ENCODE results near the gene MAIP1. TPM values are rescaled to one million over a fixed set of nuclear protein-coding genes. Genes with fewer than 3 reads are reported as not detected.

The MAIP1 gene
- polyA plus RNA-seq, 2 of the 4 experiments (the other 2 are of a cell fraction): 36.9 to 50.9 TPM

GRCh38 chr2:199926806-199927205 is 28.6 kb upstream of the MAIP1 start (continued):
- TF ChIP-seq MAZ (IDR thresholded peaks at IDR 0.05; ENCODE audit: borderline replicate concordance, low read depth, low read length) (no peak), USF2 (IDR thresholded peaks at IDR 0.05) (no peak), CBX2 (IDR thresholded peaks at IDR 0.05; ENCODE audit: borderline replicate concordance, low read depth) (no peak)

GRCh38 chr2:199928226-199928625 is 27.2 kb upstream of the MAIP1 start:
- Histone ChIP-seq H3K9me3 (no peaks in the 10 kb centered on the region), H3K27ac (no peak overlapping the region), H3K4me1 (peaks cover 11% of the 10 kb centered on the region; the same call in 2 of the 3 replicates), H3K4me2 (no peak overlapping the region), H3K4me3 (no peak overlapping the region)
- WGBS (ENCODE audit: missing lambda C conversion rate): 80% methylated on average over 2 of the region's 2 CpGs
- no peak for TF ChIP-seq ZC3H11A (IDR thresholded peaks at IDR 0.05)
- no peak for TF ChIP-seq CBX8 (IDR thresholded peaks at IDR 0.05)
- no peak for TF ChIP-seq REST (IDR thresholded peaks at IDR 0.05)
- no peak for TF ChIP-seq CHD2 (IDR thresholded peaks at IDR 0.05; ENCODE audit: low read length, partially characterized antibody)
- no peak for TF ChIP-seq BCL3 (IDR thresholded peaks at IDR 0.05)
- no peak for TF ChIP-seq ATOH8 (CRISPR knock-in tag; IDR thresholded peaks at IDR 0.05; ENCODE audit: low read depth)
- no peak for TF ChIP-seq ZNF302 (CRISPR knock-in tag; IDR thresholded peaks at IDR 0.05)
- TF ChIP-seq ELK1 (IDR thresholded peaks at IDR 0.05; ENCODE audit: low read depth, low read length): no peak
- ChIA-PET CTCF (no interaction called here), POLR2A (no interaction called here)
- DNase-seq (ENCODE audit: low read depth in 1 of 2, low spot score in 1 of 2): no peak
- no peak for ATAC-seq
- peak; percentile 13 for FAIRE-seq

- no peak overlapping the region for H3K27ac ChIP-seq
- H3K4me3 ChIP-seq: no peak overlapping the region
- H3K4me2 ChIP-seq: no peak overlapping the region
- H3K9me3 ChIP-seq: no peaks in the 10 kb centered on the region
- DNase-seq (ENCODE audit: low read depth in 1 of 2, low spot score in 1 of 2) (no peak), FAIRE-seq (peak; percentile 7), ATAC-seq (no peak)
- peaks cover 11% of the 10 kb centered on the region; the same call in 2 of the 3 replicates for H3K4me1 ChIP-seq
- ChIA-PET POLR2A (no interaction called here), CTCF (interaction anchor here (0.5 kb wide), 1 partner anchor 87 kb away, joined by 3 read pairs; no protein-coding TSS in a partner anchor)
- TF ChIP-seq PHF8 (IDR thresholded peaks at IDR 0.05; ENCODE audit: borderline replicate concordance, low read depth) (no peak), ZNF302 (CRISPR knock-in tag; IDR thresholded peaks at IDR 0.05) (no peak), SMC3 (IDR thresholded peaks at IDR 0.05) (no peak), POLR2AphosphoS2 (conservative IDR thresholded peaks at IDR 0.05; ENCODE audit: low read length) (no peak), CEBPB (IDR thresholded peaks at IDR 0.05) (no peak), KDM1A (IDR thresholded peaks at IDR 0.05; ENCODE audit: low read depth) (no peak), HOXA7 (CRISPR knock-in tag; IDR thresholded peaks at IDR 0.05) (no peak), HEYL (CRISPR knock-in tag; IDR thresholded peaks at IDR 0.05) (no peak), GATA3 (IDR thresholded peaks at IDR 0.05; ENCODE audit: borderline replicate concordance) (no peak)
These were observed 26.8 kb upstream of the MAIP1 start for GRCh38 chr2:199928626-199929025.

Measured in A549 (cell line).